Left lung (tissue), 10 donors: Measurements from ENCODE around the gene AIG1. TPM values are rescaled to one million over a fixed set of nuclear protein-coding genes. Genes with fewer than 3 reads are reported as not detected.

Source experiments
- ATAC-seq: fragments of 200-7000 bp; cut with Tn5 transposase; one replicate; pipeline ENCODE4 v1.9.1; 2020; ENCODE audit warnings: moderate library complexity
- DNase-seq, 4 donors: peaks; one replicate each; pipeline ENCODE4 v3.0.0-alpha.2; 2013 to 2020
- H3K27ac ChIP-seq, 2 donors: fragments of 200-600 bp; sonication (generic) in 1 of 2; one replicate each; pipeline versions ENCODE4 v1.5.0 to v1.8.0; 2020 to 2021
- H3K27me3 ChIP-seq, 2 donors: fragments of 200-600 bp; sonication (generic) in 1 of 2; one replicate each; pipeline versions ENCODE4 v1.5.0 to v1.8.0; 2020 to 2021
- H3K36me3 ChIP-seq, 2 donors: fragments of 200-600 bp; sonication (generic) in 1 of 2; one replicate each; pipeline versions ENCODE4 v1.5.0 to v1.8.0; 2020 to 2021
- H3K4me1 ChIP-seq, 2 donors: fragments of 200-600 bp; one replicate each; pipeline ENCODE4 v1.8.0; 2021
- H3K4me3 ChIP-seq, 2 donors: fragments of 200-600 bp; sonication (generic) in 1 of 2; one replicate each; pipeline versions ENCODE4 v1.5.0 to v1.8.0; 2020 to 2021; ENCODE audit warnings: mild to moderate bottlenecking in 1 of 2
- H3K9me3 ChIP-seq, 2 donors: fragments of 200-600 bp; sonication (generic) in 1 of 2; one replicate each; pipeline versions ENCODE4 v1.5.0 to v1.8.0; 2020 to 2021
- intact Hi-C, 2 donors: fragments of 100-400 bp; cut with DNase I; formaldehyde crosslinking; loops; one replicate each; pipeline versions ENCODE4 v1.11.2 to v1.14.2; 2022
- polyA plus RNA-seq, 6 donors: library from polyadenylated mRNA; unstranded; fragments of 120-200 nt; gene quantifications; one replicate each; pipeline ENCODE4 v1.2.1, GENCODE V29; 2013; ENCODE audit not compliant: insufficient read length in 6 of 6
- total RNA-seq, 2 donors: library from RNA; stranded (reverse); fragmentation: NEBNext Ultra II Directional; extraction: Animal tissue kit (Norgen Biotek cat#: 25700); gene quantifications; one replicate each; pipeline ENCODE4 v1.2.1, GENCODE V29; 2021
- TF ChIP-seq, protein P1 (sequence below), 2 donors: fragments of 200-600 bp; sonication (generic) in 1 of 2; IDR thresholded peaks; one replicate each; pipeline versions ENCODE4 v1.5.0 to v1.8.0; 2021; ENCODE audit warnings: antibody characterized with exemption in 2 of 2
- donor health status: DM: no; HTN: yes; CAD: no.
- donor health status: DM: no; HTN: no; CAD: no.

The AIG1 gene
- total and polyA plus RNA-seq, 8 donors: 34.7 to 45.4 (median 36.8) TPM

DNA sequence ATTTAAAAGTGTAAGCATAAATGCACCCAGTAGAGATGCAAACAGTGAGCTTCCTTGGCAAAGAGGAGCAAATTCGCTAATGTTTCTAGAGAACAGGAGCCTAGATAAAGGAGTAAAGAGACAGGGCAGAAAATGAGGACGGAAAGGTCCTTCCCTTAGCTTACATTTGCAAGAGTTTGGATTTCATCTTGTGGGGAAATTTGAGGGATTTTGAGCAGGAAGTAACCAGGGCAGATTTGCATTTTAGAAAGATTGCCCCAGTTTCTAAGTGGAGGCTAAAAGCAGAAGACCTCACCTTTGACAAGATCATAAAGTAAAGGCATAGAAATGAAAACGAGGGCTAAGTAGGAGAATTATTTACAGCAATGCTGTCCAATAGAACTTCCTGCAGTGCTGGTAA, 309.3 kb downstream of the AIG1 start:
- ATAC-seq (no peak), DNase-seq (no peak)
- TF ChIP-seq, protein P1, sequence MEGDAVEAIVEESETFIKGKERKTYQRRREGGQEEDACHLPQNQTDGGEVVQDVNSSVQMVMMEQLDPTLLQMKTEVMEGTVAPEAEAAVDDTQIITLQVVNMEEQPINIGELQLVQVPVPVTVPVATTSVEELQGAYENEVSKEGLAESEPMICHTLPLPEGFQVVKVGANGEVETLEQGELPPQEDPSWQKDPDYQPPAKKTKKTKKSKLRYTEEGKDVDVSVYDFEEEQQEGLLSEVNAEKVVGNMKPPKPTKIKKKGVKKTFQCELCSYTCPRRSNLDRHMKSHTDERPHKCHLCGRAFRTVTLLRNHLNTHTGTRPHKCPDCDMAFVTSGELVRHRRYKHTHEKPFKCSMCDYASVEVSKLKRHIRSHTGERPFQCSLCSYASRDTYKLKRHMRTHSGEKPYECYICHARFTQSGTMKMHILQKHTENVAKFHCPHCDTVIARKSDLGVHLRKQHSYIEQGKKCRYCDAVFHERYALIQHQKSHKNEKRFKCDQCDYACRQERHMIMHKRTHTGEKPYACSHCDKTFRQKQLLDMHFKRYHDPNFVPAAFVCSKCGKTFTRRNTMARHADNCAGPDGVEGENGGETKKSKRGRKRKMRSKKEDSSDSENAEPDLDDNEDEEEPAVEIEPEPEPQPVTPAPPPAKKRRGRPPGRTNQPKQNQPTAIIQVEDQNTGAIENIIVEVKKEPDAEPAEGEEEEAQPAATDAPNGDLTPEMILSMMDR (IDR thresholded peaks at IDR 0.05): no peak
- H3K27me3 ChIP-seq: no peaks in the 10 kb centered on the region
- H3K36me3 ChIP-seq: no peaks in the 10 kb centered on the region
- H3K4me3 ChIP-seq: no peak overlapping the region
- intact Hi-C loops: no loop called here
- H3K9me3 ChIP-seq: no peaks in the 10 kb centered on the region
- H3K27ac ChIP-seq: no peak overlapping the region
- H3K4me1 ChIP-seq: no peaks in the 10 kb centered on the region

DNA sequence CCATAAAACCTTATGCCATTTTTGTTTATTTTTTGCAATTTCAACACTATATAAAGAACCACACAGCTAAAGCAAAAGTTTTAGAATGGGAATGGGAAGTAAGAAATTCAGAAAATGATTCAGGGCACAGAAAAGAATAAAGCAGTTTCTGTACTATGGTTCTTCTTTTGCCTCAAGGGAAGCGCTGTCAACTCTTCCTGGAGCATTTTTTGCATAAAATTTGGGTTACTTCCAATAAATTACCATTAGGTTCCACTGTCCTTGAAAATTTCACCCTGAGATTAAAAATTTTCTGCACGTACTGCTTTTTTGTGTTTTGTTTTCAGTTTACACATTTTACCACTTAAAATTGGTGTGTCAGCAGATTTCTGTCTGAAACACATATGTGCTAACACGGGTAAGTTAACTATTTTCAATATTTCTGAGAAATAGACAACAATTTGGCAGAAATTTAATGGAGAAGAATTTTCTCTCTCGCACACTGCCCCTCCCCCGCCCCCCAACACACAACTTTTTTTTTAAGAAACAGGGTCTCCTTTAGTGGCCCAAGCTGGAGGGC, 310.2 kb downstream of the AIG1 start:
- no peak for ATAC-seq
- H3K4me1 ChIP-seq: no peaks in the 10 kb centered on the region

DNA sequence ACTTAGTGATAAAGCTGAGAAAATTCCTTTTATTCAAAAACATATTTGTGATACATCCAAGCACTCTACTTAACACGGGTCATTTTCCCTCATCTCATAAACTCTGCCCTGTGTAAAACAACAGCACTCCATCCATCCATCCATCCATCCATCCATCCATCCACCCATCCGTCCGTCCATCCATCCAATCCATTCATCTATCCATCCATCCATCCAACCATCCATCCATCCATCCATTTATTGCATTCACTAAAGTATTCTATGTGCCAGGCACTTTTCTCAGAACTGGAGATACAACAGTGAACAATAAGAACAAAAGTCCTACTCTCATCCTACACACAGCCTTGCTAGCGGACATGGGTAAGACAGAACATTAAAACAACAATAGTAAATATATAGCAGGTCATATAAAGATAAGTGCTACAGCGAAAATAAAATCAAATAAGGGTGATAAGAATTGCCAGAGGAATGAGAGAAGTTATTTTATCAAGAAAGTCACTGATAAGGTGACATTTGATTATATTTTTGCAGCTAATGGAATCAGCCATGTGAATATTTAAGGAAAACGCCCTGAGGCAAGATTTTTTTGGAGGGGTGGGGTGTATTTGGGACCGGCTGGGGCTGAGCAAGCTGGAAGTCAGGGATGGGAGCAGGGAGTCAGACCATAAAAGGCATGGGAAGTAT, 311.7 kb downstream of the AIG1 start:
- H3K4me1 ChIP-seq: no peaks in the 10 kb centered on the region
- no peaks in the 10 kb centered on the region for H3K27me3 ChIP-seq
- no peaks in the 10 kb centered on the region for H3K9me3 ChIP-seq
- no peak overlapping the region for H3K4me3 ChIP-seq
- TF ChIP-seq, protein P1 (IDR thresholded peaks at IDR 0.05): no peak
- ATAC-seq (no peak), DNase-seq (no peak)
- no peaks in the 10 kb centered on the region for H3K36me3 ChIP-seq
- intact Hi-C loops: no loop called here
- H3K27ac ChIP-seq: no peak overlapping the region

More for the DNA sequence above, 310.2 kb downstream of the AIG1 start:
- Histone ChIP-seq H3K36me3 (no peaks in the 10 kb centered on the region), H3K9me3 (no peaks in the 10 kb centered on the region), H3K4me3 (no peak overlapping the region), H3K27me3 (no peaks in the 10 kb centered on the region), H3K27ac (no peak overlapping the region)
- TF ChIP-seq, protein P1 (IDR thresholded peaks at IDR 0.05): no peak
- no peak for DNase-seq
- intact Hi-C loops: no loop called here

DNA sequence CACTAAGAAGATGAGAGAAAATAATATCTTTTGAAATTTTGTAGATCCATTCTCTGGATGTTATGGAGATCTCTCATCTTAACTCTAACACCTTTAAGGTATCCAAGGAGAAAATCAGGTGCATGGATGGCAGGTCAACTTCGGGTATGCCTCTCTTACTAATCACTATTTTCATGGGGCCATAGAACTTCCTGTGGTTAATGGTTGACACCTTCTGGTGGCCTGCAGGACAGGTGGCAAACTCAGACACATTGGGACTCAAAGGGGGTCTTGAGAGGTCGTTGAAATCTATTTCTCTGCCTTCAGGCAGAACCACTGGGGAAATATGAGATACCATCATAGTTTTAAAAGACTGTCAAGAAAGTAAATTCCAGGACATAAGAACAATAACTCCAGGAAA, 313.3 kb downstream of the AIG1 start:
- Histone ChIP-seq H3K27me3 (no peaks in the 10 kb centered on the region), H3K4me3 (no peak overlapping the region), H3K36me3 (no peaks in the 10 kb centered on the region), H3K4me1 (no peaks in the 10 kb centered on the region), H3K9me3 (peaks cover 0 to 4% of the 10 kb centered on the region in 2 donors), H3K27ac (no peak overlapping the region)
- no peak for ATAC-seq
- intact Hi-C loops: no loop called here
- DNase-seq: no peak
- TF ChIP-seq, protein P1 (IDR thresholded peaks at IDR 0.05): no peak

DNA sequence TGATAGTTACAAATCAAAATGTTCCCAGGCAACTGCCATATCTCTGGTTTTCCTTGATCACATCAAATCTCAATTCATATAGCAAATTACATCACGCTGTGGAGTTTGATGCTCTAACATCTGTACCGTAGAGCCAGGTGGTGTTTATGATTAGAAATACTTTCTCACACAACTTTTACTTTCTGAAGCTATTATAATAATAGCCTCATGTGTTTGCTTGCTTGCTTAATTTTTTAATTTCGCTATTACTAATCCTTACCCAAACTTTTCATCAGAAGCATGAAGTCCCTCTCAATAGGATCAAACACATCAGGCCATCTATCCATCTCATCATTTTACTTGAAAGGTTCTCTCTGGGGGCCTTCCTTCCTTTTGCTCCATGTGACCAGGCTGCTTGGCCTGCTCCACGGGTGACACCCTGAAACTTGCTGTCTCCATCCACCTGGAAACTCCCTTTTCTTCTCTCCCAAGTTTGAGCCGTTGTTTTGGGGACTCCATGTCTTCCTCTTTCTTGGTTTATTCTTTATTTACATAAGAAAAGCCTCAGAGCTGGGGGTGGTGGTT, 314.4 kb downstream of the AIG1 start:
- TF ChIP-seq, protein P1 (IDR thresholded peaks at IDR 0.05): no peak
- ATAC-seq (no peak), DNase-seq (no peak)
- Histone ChIP-seq H3K4me3 (no peak overlapping the region), H3K36me3 (no peaks in the 10 kb centered on the region), H3K4me1 (no peaks in the 10 kb centered on the region), H3K9me3 (peaks cover 0 to 4% of the 10 kb centered on the region in 2 donors), H3K27me3 (no peaks in the 10 kb centered on the region), H3K27ac (no peak overlapping the region)
- intact Hi-C loops: no loop called here
